Measurements from ENCODE around the gene GRIN2C. TPM values are rescaled to one million over a fixed set of nuclear protein-coding genes. Genes with fewer than 3 reads are reported as not detected.

GRIN2C gene
- total and polyA plus RNA-seq, 9 of the 15 experiments (the other 6 are each of a cell fraction or from before 2014, with no cell fraction given) = under 0.01 to 0.33 (median 0.10) TPM; not detected in 2

GRCh38 chr17:74873037-74873873, 13.6 kb upstream of the GRIN2C start (continued):
- TF ChIP-seq HBP1 (CRISPR knock-in tag; IDR thresholded peaks at IDR 0.05) = peak; percentile 41; the same call in 1 of the 2 replicates
- TF ChIP-seq, protein P1, sequence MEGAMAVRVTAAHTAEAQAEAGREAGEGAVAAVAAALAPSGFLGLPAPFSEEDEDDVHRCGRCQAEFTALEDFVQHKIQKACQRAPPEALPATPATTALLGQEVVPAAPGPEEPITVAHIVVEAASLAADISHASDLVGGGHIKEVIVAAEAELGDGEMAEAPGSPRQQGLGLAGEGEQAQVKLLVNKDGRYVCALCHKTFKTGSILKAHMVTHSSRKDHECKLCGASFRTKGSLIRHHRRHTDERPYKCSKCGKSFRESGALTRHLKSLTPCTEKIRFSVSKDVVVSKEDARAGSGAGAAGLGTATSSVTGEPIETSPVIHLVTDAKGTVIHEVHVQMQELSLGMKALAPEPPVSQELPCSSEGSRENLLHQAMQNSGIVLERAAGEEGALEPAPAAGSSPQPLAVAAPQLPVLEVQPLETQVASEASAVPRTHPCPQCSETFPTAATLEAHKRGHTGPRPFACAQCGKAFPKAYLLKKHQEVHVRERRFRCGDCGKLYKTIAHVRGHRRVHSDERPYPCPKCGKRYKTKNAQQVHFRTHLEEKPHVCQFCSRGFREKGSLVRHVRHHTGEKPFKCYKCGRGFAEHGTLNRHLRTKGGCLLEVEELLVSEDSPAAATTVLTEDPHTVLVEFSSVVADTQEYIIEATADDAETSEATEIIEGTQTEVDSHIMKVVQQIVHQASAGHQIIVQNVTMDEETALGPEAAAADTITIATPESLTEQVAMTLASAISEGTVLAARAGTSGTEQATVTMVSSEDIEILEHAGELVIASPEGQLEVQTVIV (CRISPR knock-in tag; IDR thresholded peaks at IDR 0.05; ENCODE audit: borderline replicate concordance) = no peak
- peak; percentile 92 for TF ChIP-seq EP400 (IDR thresholded peaks at IDR 0.05)
- 0 out of 2 replicates have a peak, but pooled peaks have one; percentile 41 for TF ChIP-seq DMBX1 (CRISPR knock-in tag; IDR thresholded peaks at IDR 0.05; ENCODE audit: borderline replicate concordance)
- TF ChIP-seq DIDO1 (tag; IDR thresholded peaks at IDR 0.05; ENCODE audit: low read depth) = peak; percentile 25; the same call in 1 of the 2 replicates
- TF ChIP-seq HMGXB4 (CRISPR knock-in tag; IDR thresholded peaks at IDR 0.05) = 0 out of 2 replicates have a peak, but pooled peaks have one; percentile 16
- peak; percentile 80 for TF ChIP-seq ELF4 (CRISPR knock-in tag; IDR thresholded peaks at IDR 0.05)
- no peak for TF ChIP-seq MEF2A (IDR thresholded peaks at IDR 0.05; ENCODE audit: control insufficient read depth, low read depth, low read length)
- TF ChIP-seq MNT (conservative IDR thresholded peaks at IDR 0.05) = peak; percentile 85
- TF ChIP-seq BCL6 (CRISPR knock-in tag; IDR thresholded peaks at IDR 0.05) = no peak

Data from K562 (cell line).